ENCODE data around the gene CASP2. TPM values are rescaled to one million over a fixed set of nuclear protein-coding genes. Genes with fewer than 3 reads are reported as not detected.

CASP2 gene
- total RNA-seq, 1 experiment from 2014 or later: 65.3 TPM

GRCh38 chr7:143271240-143271639, 16.9 kb upstream of the CASP2 start:
- H2BK20ac ChIP-seq (ENCODE audit: low read depth, low read length, poor library complexity, severe bottlenecking): no peak overlapping the region
- no peak overlapping the region for H4K91ac ChIP-seq (ENCODE audit: insufficient read length, low read depth, low read length)
- H3K27ac ChIP-seq (ENCODE audit: insufficient read length, low read depth, low read length): no peak overlapping the region
- Mint-ChIP-seq H3K4me1 (no peaks in the 10 kb centered on the region), H3K4me3 (no peak overlapping the region), H3K27ac (no peak overlapping the region), H3K27me3 (ENCODE audit: low read depth) (peaks cover 10% of the 10 kb centered on the region), H3K36me3 (ENCODE audit: insufficient read depth in 1 of 3, low read depth in 3 of 3) (peaks cover 0 to 10% (median 10%) of the 10 kb centered on the region in 3 experiments; a peak in 4 of 7 replicates), H3K9me3 (no peaks in the 10 kb centered on the region)
- no peak overlapping the region for H3K56ac ChIP-seq (ENCODE audit: insufficient read length, low read depth, low read length)
- H3K4me1 ChIP-seq (ENCODE audit: insufficient read depth, low read length): no peaks in the 10 kb centered on the region
- no peak overlapping the region for H4K5ac ChIP-seq (ENCODE audit: insufficient read length, low read depth, low read length)
- H4K20me1 ChIP-seq (ENCODE audit: control insufficient read depth, insufficient read depth, insufficient read length): no peaks in the 10 kb centered on the region
- H3K14ac ChIP-seq (ENCODE audit: insufficient read depth, low read length): no peak overlapping the region
- H3K23ac ChIP-seq (ENCODE audit: insufficient read length, low read depth, low read length): no peak overlapping the region
- H3K18ac ChIP-seq (ENCODE audit: insufficient read length, low read depth, low read length): no peak overlapping the region
- no peak overlapping the region for H3T11ph ChIP-seq (ENCODE audit: low read length)
- no CpG with 5 or more reads among the region's 1 CpG for WGBS (ENCODE audit: extremely low coverage, insufficient read length, low lambda C conversion rate)
- DNase-seq: no peak
- H2BK120ac ChIP-seq (ENCODE audit: low read depth, low read length, poor library complexity, severe bottlenecking): no peak overlapping the region
- no peak overlapping the region for H2AFZ ChIP-seq (ENCODE audit: low read length)
- no peaks in the 10 kb centered on the region for H3K27me3 ChIP-seq (ENCODE audit: insufficient read depth, low read length)
- H4K8ac ChIP-seq (replicated peaks; ENCODE audit: insufficient read length, low read depth, low read length): no peak overlapping the region
- H2AK5ac ChIP-seq (ENCODE audit: insufficient read length, low read length): no peak overlapping the region
- H3K4ac ChIP-seq (ENCODE audit: low read depth, low read length): no peak overlapping the region
- no peak overlapping the region for H2BK15ac ChIP-seq (ENCODE audit: low read depth, low read length)
- H3K23me2 ChIP-seq (ENCODE audit: insufficient read length, low read depth, low read length, poor library complexity, severe bottlenecking): no peaks in the 10 kb centered on the region
- H3K4me2 ChIP-seq (ENCODE audit: insufficient read depth, insufficient read length, low read length): no peak overlapping the region
- no peak for TF ChIP-seq CTCF (conservative IDR thresholded peaks at IDR 0.05)
- H3K9ac ChIP-seq (ENCODE audit: extremely low read depth, insufficient read length, low read length): no peak overlapping the region
- no peaks in the 10 kb centered on the region for H3K79me1 ChIP-seq (ENCODE audit: insufficient read depth, low read depth, low read length, poor library complexity, severe bottlenecking)
- H3K9me3 ChIP-seq (ENCODE audit: control insufficient read depth, low read depth, low read length): no peaks in the 10 kb centered on the region
- no peak overlapping the region for H2BK5ac ChIP-seq (ENCODE audit: insufficient read length, low read length)
- H2BK12ac ChIP-seq (ENCODE audit: insufficient read length, low read depth, low read length): no peak overlapping the region
- H3K79me2 ChIP-seq (ENCODE audit: insufficient read depth, low read length): no peaks in the 10 kb centered on the region
